GM21825 (cell line): ENCODE measurements around the gene FAM131C.

Source experiments
- ATAC-seq: cut with Tn5 transposase; IDR thresholded peaks from one replicate; pipeline ENCODE4 v1.9.1; 2021; ENCODE audit warnings: mild to moderate bottlenecking, moderate library complexity; ENCODE audit not compliant: unreplicated experiment

The FAM131C gene

GRCh38 chr1:16017461-16018303 lies 55.8 kb downstream of the FAM131C start, which contains the start of gene HSPB7:
Gene HSPB7, minus strand, starts transcription at chr1:16018043. Its CDS starts 80 bp downstream, at chr1:16017963.
- ATAC-seq: no peak

DNA sequence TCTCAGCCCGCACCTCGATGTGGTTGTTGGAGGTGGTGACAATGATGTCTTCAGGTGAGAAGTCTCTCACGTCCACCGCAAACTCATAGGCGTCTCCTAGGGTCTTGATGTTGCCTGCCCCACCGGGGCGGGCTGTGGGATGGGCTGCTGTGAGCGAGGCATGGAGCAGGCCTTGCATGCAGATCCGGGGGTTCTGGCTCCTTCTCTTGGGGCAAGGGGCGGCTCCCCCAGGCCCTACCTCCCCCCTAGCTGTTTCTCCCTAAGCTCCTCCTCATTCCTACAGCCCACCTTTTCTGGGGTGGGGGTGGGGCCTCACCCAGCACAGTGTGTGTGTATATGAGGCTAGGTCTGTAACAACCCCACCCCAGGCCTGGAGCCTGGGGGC lies 56.4 kb downstream of the FAM131C start:
- no peak for ATAC-seq

DNA sequence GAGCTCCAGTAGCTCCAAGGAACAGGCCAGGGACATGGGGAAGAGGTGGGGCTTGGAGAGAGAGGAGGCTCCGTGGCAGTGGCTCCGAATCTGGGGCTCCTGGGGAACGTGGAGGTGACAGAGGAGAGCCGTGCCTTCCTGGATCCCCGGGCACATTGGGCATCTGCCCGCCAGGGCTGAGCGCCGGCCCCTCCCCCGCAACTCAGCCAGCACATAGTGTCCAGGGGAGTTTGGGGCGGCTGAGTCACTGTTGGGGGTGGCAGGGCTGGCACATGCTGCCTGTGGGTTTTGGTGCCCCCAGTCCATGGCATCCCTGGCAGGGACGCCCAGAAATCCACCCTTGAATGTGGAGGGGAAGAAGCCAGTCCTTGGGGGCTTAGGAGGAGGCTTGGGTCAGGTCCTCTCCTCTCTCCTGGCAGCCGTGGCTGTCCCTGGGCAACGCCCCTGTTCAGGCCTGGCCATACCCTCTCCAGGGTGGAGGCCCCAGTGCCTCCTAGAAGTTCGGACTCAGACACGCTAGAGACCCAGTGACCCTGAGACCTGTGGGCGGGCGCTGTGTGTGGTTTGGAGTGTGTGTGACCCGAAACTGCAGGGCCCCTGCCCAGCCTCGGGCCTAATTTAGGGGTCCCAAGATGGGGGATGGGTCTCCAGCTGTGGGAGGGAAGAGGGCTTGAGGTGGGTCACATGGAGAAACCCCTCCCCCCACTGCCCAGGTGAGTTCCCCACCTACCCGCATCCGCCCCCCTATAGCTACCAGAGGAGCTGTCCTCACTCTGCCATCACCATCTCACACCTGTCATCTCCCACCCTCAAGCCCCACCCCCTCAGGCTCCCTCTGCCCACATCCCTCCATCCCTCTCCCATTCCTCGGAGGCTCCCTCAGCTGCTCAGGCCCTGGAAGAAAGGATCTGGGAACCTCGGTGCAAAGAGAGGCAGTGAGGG lies 57.2 kb downstream of the FAM131C start:
- no peak for ATAC-seq

DNA sequence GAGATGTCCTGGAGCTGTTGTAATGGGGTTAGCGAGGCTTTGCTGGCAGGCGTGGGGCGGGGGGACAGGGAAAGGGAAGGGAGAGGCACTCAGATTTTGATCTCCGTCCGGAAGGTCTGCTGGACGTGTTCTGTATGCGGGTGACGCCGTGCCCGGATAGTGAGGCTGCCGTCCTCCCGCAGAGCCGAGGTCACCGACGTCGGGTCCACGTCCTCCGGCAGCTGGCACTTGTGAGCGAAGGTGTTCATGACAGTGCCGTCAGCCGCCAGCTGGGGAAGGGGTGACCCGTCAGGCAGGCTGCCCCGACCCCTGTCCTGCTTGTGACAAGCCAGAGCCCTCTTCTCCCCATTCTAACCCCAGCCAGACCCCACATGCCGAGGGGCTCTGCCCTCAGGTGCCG lies 58.0 kb downstream of the FAM131C start:
- no peak for ATAC-seq

DNA sequence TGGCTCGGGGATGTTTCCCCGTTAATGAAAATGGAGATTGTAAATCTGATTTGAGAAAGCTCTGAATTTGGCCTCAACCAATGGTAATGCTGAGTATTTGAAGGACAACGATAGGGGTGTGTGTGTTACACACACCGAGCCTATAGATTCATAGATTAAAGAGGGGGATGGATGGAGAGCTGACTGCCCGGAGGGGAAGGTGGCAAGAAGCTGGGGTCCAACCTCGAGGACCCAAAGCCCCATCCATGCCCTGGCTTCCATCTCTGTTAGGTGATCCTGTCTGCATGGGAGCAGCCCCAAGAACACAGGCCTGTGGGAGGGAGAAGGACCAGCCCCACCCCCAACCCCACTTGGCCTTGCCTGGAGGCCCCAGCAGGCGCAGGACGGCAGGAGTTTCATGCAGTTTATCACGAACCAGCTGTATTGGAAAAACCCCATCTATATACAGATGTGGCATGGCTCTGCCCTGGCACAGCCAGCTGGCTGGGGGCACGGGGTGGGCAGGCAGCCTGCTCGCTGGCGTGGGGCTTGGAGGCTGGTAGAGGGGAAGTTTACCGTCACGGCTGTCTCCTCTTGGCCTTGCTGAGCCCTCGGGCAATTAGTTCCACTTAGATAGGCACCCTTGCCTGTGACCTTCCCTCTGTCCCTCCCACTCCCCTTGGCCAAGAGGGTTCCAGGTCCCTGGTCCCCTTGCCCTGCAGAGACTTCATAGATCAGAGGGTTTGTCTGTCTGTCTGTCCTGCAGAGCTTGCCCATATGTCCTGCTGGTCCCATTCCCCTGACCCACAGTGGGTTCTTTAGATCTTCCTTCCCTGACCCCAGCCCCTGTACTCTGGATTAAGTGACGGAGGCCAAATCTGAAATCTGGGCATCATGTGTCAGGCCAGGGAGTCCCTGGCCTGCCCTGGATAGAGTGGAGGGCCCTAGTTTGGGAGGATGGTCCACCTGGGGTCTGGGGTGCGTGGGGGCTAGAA lies 58.7 kb downstream of the FAM131C start:
- no peak for ATAC-seq

- no peak for ATAC-seq
Observed at GRCh38 chr1:16013908-16014258, 59.6 kb downstream of the FAM131C start.

GRCh38 chr1:16013220-16013907 lies 60.1 kb downstream of the FAM131C start:
- no peak for ATAC-seq

DNA sequence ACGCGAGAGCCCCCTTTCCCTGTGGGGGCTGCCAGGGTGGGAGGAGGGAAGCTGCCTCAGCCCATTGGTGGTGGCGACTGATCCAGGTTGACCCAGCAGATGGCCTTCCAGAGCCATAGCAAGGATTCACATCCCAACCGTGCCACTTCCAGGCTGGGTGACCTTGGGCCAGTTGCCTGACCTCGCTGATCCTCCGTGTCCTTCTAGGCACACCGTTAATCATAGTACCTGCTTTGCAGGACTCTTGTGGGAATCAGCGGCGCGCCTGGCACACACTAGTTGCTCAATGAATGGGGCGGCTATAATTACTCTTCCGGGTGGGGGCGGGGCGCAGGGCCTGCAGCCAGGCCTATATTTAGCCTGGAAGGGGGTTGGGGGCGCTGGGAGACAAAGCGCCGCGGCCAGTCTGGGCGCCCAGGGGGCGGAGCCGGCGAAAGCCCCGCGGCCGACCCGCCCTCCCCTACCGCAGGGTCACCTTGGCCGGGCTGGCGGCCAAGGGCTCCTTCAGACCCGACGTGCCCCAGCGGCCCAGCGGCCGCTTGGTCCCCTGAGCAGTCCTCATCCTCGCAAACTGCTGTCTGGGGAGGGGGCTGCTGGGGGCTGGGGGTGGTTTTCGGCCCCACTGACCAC lies 60.7 kb downstream of the FAM131C start:
- ATAC-seq: no peak

- no peak for ATAC-seq
Observed at GRCh38 chr1:16011936-16012589, 61.4 kb downstream of the FAM131C start.

GRCh38 chr1:16010837-16011236 lies 62.6 kb downstream of the FAM131C start:
- ATAC-seq: no peak

GRCh38 chr1:16009678-16010077 lies 63.8 kb downstream of the FAM131C start:
- no peak for ATAC-seq

DNA sequence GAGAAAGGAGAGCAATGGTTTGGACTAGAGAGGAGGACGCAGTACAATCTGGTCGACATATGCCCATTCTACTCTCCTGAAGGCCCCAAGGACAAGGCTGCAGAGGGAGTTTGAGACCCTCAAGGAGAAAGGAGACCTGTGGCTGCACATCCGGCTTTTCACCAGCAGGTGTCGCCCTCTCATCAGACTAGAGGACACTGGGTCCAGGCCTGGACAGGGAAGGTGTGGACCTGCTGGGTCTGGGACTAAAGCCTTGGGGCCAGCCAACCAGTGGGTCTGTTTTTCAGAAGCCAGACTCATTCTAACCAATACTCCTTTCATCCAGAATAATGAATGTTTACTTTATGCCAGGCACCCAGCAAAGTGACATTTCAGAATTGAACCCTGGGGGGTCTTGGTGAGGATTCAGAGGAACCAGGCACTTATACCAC lies 64.4 kb downstream of the FAM131C start:
- no peak for ATAC-seq
